NCI-H2107 (cell line): ENCODE results near the gene OOSP4B.
"Not testable (repeated sequence)": the region's sequence is repeated elsewhere in the genome, so short reads cannot be mapped to it uniquely, and the experiment has no call there.

Source experiments
- DNase-seq: peaks from one replicate; lab custom pipeline; 2025; lab: John Stamatoyannopoulos, UW

Gene OOSP4B

DNA sequence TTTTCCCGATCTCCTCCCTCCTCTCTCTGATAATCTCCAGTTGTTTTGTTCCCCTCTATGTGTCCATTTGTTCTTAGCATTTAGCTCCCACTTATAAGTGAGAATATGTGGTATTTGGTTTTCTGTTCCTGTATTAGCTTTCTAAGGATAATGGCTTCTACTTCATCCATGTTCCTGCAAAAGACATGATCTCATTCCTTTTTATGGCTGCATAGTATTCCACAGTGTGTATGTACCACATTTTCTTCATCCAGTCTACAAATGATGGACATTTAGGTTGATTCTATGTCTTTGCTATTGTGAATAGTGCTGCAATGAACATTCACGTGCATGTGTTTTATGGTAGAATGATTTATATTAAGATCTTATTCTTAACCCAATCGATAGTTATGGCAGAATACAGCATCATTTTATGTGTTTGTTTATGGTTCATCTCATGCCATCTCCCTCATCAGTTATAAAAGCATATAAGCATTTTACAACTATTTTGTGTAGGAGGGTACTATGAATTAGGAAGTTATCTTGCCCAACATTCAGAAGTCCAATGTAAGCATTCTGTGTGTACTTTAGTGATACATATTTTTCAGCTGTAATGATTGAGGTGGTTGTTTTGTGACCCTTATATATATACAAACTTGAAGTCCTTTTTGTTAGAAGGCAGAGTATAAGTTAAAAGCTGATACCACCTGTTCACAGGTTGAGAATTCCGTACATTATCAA lies 42.7 kb downstream of the OOSP4B start:
- DNase-seq, result no peak

GRCh38 chr11:60064111-60064510 lies 47.1 kb downstream of the OOSP4B start:
- DNase-seq, result no peak

GRCh38 chr11:60065801-60066200 lies 48.8 kb downstream of the OOSP4B start:
- DNase-seq, result no peak

GRCh38 chr11:60069450-60069849 lies 52.5 kb downstream of the OOSP4B start:
- DNase-seq, result no peak

- DNase-seq, result not testable (repeated sequence)
Measured at GRCh38 chr11:60071644-60072043, 54.7 kb downstream of the OOSP4B start.

- DNase-seq, result no peak
Measured at GRCh38 chr11:60077216-60077817, 60.3 kb downstream of the OOSP4B start.

GRCh38 chr11:60077981-60078380 lies 61.0 kb downstream of the OOSP4B start:
- DNase-seq, result no peak

DNA sequence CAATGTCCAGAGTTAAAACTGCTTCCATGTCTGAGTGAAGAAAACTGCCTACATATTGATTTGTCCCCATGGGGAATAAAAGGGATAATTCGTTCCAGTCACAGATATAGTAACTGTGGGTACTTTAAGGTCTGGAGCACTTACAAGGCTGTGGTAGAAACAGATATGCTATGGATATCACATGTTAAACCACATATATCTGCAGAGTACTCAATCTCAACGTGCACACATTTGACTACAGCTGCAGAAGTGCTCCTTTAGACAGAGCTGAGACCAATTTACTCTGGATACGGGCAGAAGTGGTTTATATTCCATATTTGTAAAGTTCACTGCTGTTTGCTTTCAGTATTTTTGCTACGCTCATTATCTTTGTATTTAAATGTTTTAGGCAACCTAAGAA lies 61.8 kb downstream of the OOSP4B start:
- DNase-seq, result no peak

GRCh38 chr11:60080535-60080934 lies 63.6 kb downstream of the OOSP4B start:
- DNase-seq, result no peak
